SK-N-SH treated with all-trans-retinoic acid at 6 μM for 48 hours (cell line): ENCODE data around the gene LMO7.

Source experiments
- ATAC-seq: fragments of 200-7000 bp; cut with Tn5 transposase; 3 replicates; pipeline ENCODE4 v1.9.1; 2020; ENCODE audit warnings: mild to moderate bottlenecking, moderate library complexity
- ARNTL ChIP-seq: fragments of 450-650 bp; formaldehyde crosslinking; IDR thresholded peaks from 2 replicates; pipeline ENCODE4 v1.5.0; 2020; ENCODE audit warnings: low read depth, mild to moderate bottlenecking, moderate library complexity, borderline replicate concordance
- BACH2 ChIP-seq: fragments of 250-450 bp; sonication (Bioruptor Pico); IDR thresholded peaks from 2 replicates; pipeline ENCODE4 v1.9.0; 2021; ENCODE audit warnings: mild to moderate bottlenecking, borderline replicate concordance
- CREB5 ChIP-seq: fragments of 250-450 bp; sonication (Bioruptor Pico); IDR thresholded peaks from 2 replicates; pipeline ENCODE4 v1.5.1; 2020; ENCODE audit warnings: low read depth, mild to moderate bottlenecking, moderate library complexity
- CSDC2 ChIP-seq: fragments of 250-450 bp; sonication (Bioruptor Pico); IDR thresholded peaks from 2 replicates; pipeline ENCODE4 v1.5.0; 2020; ENCODE audit warnings: mild to moderate bottlenecking, moderate library complexity
- ESRRG ChIP-seq: fragments of 250-450 bp; sonication (Bioruptor Pico); IDR thresholded peaks from 2 replicates; pipeline ENCODE4 v1.6.1; 2021; ENCODE audit warnings: mild to moderate bottlenecking
- GLIS3 ChIP-seq: fragments of 250-450 bp; sonication (Bioruptor Pico); IDR thresholded peaks from 2 replicates; pipeline ENCODE4 v1.5.0; 2020; ENCODE audit warnings: mild to moderate bottlenecking, moderate library complexity
- ISL1 ChIP-seq: fragments of 250-450 bp; sonication (Bioruptor Pico); IDR thresholded peaks from 2 replicates; pipeline ENCODE4 v2.1.2; 2022; ENCODE audit warnings: mild to moderate bottlenecking, moderate library complexity
- OSR1 ChIP-seq: fragments of 250-450 bp; sonication (Bioruptor Pico); IDR thresholded peaks from 2 replicates; pipeline ENCODE4 v1.8.0; 2022; ENCODE audit warnings: moderate library complexity, mild to moderate bottlenecking, inconsistent platforms
- PATZ1 ChIP-seq: fragments of 250-450 bp; sonication (Bioruptor Pico); IDR thresholded peaks from 2 replicates; pipeline ENCODE4 v1.8.0; 2020; ENCODE audit warnings: mild to moderate bottlenecking, moderate library complexity, borderline replicate concordance
- POU6F1 ChIP-seq: fragments of 250-450 bp; sonication (Bioruptor Pico); IDR thresholded peaks from 2 replicates; pipeline ENCODE4 v1.8.0; 2021; ENCODE audit warnings: low read depth, mild to moderate bottlenecking, moderate library complexity, borderline replicate concordance
- PPARA ChIP-seq: fragments of 250-450 bp; sonication (Bioruptor Pico); IDR thresholded peaks from 2 replicates; pipeline ENCODE4 v1.5.0; 2020; ENCODE audit warnings: mild to moderate bottlenecking, borderline replicate concordance
- RARB ChIP-seq: fragments of 250-450 bp; sonication (Bioruptor Pico); IDR thresholded peaks from 2 replicates; pipeline ENCODE4 v1.8.0; 2021; ENCODE audit warnings: mild to moderate bottlenecking, moderate library complexity
- SNAI2 ChIP-seq: fragments of 250-450 bp; sonication (Bioruptor Pico); IDR thresholded peaks from 2 replicates; pipeline ENCODE4 v1.5.0; 2020; ENCODE audit warnings: mild to moderate bottlenecking, moderate library complexity
- TCF4 ChIP-seq: fragments of 250-450 bp; sonication (Bioruptor Pico); IDR thresholded peaks from 2 replicates; pipeline ENCODE4 v1.8.0; 2021; ENCODE audit warnings: mild to moderate bottlenecking, moderate library complexity, borderline replicate concordance
- TOX ChIP-seq: fragments of 250-450 bp; sonication (Bioruptor Pico); IDR thresholded peaks from 2 replicates; pipeline ENCODE4 v1.8.0; 2021; ENCODE audit warnings: mild to moderate bottlenecking, moderate library complexity, borderline replicate concordance
- TSHZ2 ChIP-seq: fragments of 250-450 bp; sonication (Bioruptor Pico); IDR thresholded peaks from 2 replicates; pipeline ENCODE4 v1.5.0; 2020; ENCODE audit warnings: mild to moderate bottlenecking, moderate library complexity
- ZC3H10 ChIP-seq: fragments of 250-450 bp; sonication (Bioruptor Pico); IDR thresholded peaks from 2 replicates; pipeline ENCODE4 v1.5.1; 2021; ENCODE audit warnings: mild to moderate bottlenecking, moderate library complexity
- ZFP3 ChIP-seq: fragments of 250-450 bp; sonication (Bioruptor Pico); IDR thresholded peaks from 2 replicates; pipeline ENCODE4 v1.5.0; 2020; ENCODE audit warnings: mild to moderate bottlenecking, moderate library complexity
- ZFP30 ChIP-seq: fragments of 450-650 bp; formaldehyde crosslinking; IDR thresholded peaks from 2 replicates; pipeline ENCODE4 v1.5.0; 2022; ENCODE audit warnings: mild to moderate bottlenecking, moderate library complexity
- ZNF70 ChIP-seq: fragments of 450-650 bp; formaldehyde crosslinking; IDR thresholded peaks from 2 replicates; pipeline ENCODE4 v1.5.0; 2020; ENCODE audit warnings: mild to moderate bottlenecking, moderate library complexity
- ZNF8 ChIP-seq: fragments of 450-650 bp; formaldehyde crosslinking; IDR thresholded peaks from 2 replicates; pipeline ENCODE4 v1.5.0; 2020; ENCODE audit warnings: mild to moderate bottlenecking, moderate library complexity

Gene LMO7

GRCh38 chr13:75797239-75797638, 161.1 kb downstream of the LMO7 start:
- TF ChIP-seq TSHZ2 (CRISPR knock-in tag) (no peak), POU6F1 (CRISPR knock-in tag) (no peak), OSR1 (CRISPR knock-in tag) (no peak), GLIS3 (CRISPR knock-in tag) (no peak), ARNTL (CRISPR knock-in tag) (no peak), ZFP30 (CRISPR knock-in tag) (no peak), ZNF70 (CRISPR knock-in tag) (no peak), ESRRG (no peak), ZNF8 (CRISPR knock-in tag) (no peak), SNAI2 (CRISPR knock-in tag) (no peak)

GRCh38 chr13:75797719-75798118, 161.6 kb downstream of the LMO7 start:
- no peak for ATAC-seq
- TF ChIP-seq TOX (CRISPR knock-in tag) (no peak), ZFP30 (CRISPR knock-in tag) (no peak), ESRRG (no peak)

More at GRCh38 chr13:75797239-75797638, 161.1 kb downstream of the LMO7 start:
- ATAC-seq, result no peak

- peak; percentile 72 for ATAC-seq
- TF ChIP-seq PATZ1 (CRISPR knock-in tag) (no peak), CSDC2 (CRISPR knock-in tag) (no peak), POU6F1 (CRISPR knock-in tag) (no peak), ZNF70 (CRISPR knock-in tag) (no peak), ARNTL (CRISPR knock-in tag) (no peak), TCF4 (CRISPR knock-in tag) (no peak), ZFP3 (CRISPR knock-in tag) (no peak), GLIS3 (CRISPR knock-in tag) (no peak), CREB5 (CRISPR knock-in tag) (no peak), BACH2 (CRISPR knock-in tag) (no peak), PPARA (CRISPR knock-in tag) (no peak), ZC3H10 (CRISPR knock-in tag) (no peak), ESRRG (no peak), ISL1 (CRISPR knock-in tag) (no peak), TOX (CRISPR knock-in tag) (no peak), ZNF8 (CRISPR knock-in tag) (no peak), ZFP30 (CRISPR knock-in tag) (no peak), RARB (CRISPR knock-in tag) (no peak)
- TF ChIP-seq, all 23 proteins: peak for 0
These were observed 162.5 kb downstream of the LMO7 start for GRCh38 chr13:75798353-75799255.
